Kidney (tissue), 14 donors: ENCODE measurements around the gene PRKD2. TPM values are rescaled to one million over a fixed set of nuclear protein-coding genes. Genes with fewer than 3 reads are reported as not detected.

Source experiments
- DNase-seq, 5 donors: peaks; one replicate each; pipeline ENCODE4 v3.0.0-alpha.2; 2013 to 2020
- FAIRE-seq: peaks from 2 replicates; lab custom pipeline; 2012; peaks lifted over from hg19 to GRCh38; lab: Jason Lieb, UNC
- H3K27ac ChIP-seq, 2 donors: one replicate each; pipeline ENCODE4 v1.7.0; 2013; ENCODE audit warnings: low read depth in 2 of 2, low read length in 2 of 2, inconsistent platforms in 1 of 2
- H3K27me3 ChIP-seq: one replicate; pipeline ENCODE4 v1.7.1; 2013; ENCODE audit warnings: low read length, inconsistent platforms; ENCODE audit not compliant: control insufficient read depth, insufficient read depth
- H3K36me3 ChIP-seq, 3 donors: one replicate each; pipeline versions ENCODE4 v1.7.0 to v1.7.1; 2013; ENCODE audit warnings: low read length in 3 of 3, control low read depth in 1 of 3, inconsistent platforms in 1 of 3; ENCODE audit not compliant: insufficient read depth in 3 of 3, control insufficient read depth in 2 of 3
- H3K4me1 ChIP-seq, 3 donors: one replicate each; pipeline versions ENCODE4 v1.7.0 to v1.7.1; 2013; ENCODE audit warnings: low read length in 3 of 3, inconsistent platforms in 1 of 3, low read depth in 1 of 3; ENCODE audit not compliant: control insufficient read depth in 2 of 3, insufficient read depth in 2 of 3
- H3K4me3 ChIP-seq, 3 donors: one replicate each; pipeline versions ENCODE4 v1.7.0 to v1.8.1; 2013; ENCODE audit warnings: low read length in 3 of 3, control low read depth in 1 of 3, inconsistent platforms in 1 of 3
- H3K9ac ChIP-seq, 3 donors: one replicate each; pipeline versions ENCODE4 v1.7.0 to v1.7.1; 2013; ENCODE audit warnings: low read length in 3 of 3, control low read depth in 1 of 3, inconsistent platforms in 1 of 3
- H3K9me3 ChIP-seq, 3 donors: one replicate each; pipeline versions ENCODE4 v1.7.0 to v1.7.1; 2013; ENCODE audit warnings: low read length in 3 of 3, control low read depth in 1 of 3, inconsistent platforms in 1 of 3; ENCODE audit not compliant: control insufficient read depth in 2 of 3, insufficient read depth in 1 of 3
- intact Hi-C: fragments of 100-400 bp; cut with DNase I; formaldehyde crosslinking; loops from one replicate; pipeline ENCODE4 v1.11.1; 2022
- polyA plus RNA-seq: library from polyadenylated mRNA; stranded (reverse); fragments of 350-450 nt; fragmentation: Illumina TruSeq; extraction: RNeasy Lipid Tissue Mini Kit (QIAGEN cat#74804); gene quantifications from one replicate; pipeline ENCODE4 v1.2.3, GENCODE V29; 2014; ENCODE audit warnings: low read depth, low replicate concordance; ENCODE audit not compliant: insufficient read depth
- total RNA-seq: library from RNA; stranded (reverse); fragmentation: NEBNext Ultra II Directional; extraction: Animal tissue kit (Norgen Biotek cat#: 25700); gene quantifications from one replicate; pipeline ENCODE4 v1.2.1, GENCODE V29; 2021
- TF ChIP-seq, protein P1 (sequence below): IDR thresholded peaks from 3 replicates; pipeline ENCODE4 v1.5.1; 2012; ENCODE audit warnings: mild to moderate bottlenecking, moderate library complexity, borderline replicate concordance; ENCODE audit not compliant: insufficient read depth; ENCODE audit errors: extremely low read depth
- donor health status: control.
- donor health status: control.
- donor health status: control.
- donor health status: control.
- donor health status: control.
- donor health status: DM: yes; HTN: yes; CAD: no.
- donor health status: Normal renal cell carcinoma (clear cell type).

PRKD2 gene
- total and polyA plus RNA-seq, 2 donors from 2014 or later = 26.7 to 69.8 TPM

DNA sequence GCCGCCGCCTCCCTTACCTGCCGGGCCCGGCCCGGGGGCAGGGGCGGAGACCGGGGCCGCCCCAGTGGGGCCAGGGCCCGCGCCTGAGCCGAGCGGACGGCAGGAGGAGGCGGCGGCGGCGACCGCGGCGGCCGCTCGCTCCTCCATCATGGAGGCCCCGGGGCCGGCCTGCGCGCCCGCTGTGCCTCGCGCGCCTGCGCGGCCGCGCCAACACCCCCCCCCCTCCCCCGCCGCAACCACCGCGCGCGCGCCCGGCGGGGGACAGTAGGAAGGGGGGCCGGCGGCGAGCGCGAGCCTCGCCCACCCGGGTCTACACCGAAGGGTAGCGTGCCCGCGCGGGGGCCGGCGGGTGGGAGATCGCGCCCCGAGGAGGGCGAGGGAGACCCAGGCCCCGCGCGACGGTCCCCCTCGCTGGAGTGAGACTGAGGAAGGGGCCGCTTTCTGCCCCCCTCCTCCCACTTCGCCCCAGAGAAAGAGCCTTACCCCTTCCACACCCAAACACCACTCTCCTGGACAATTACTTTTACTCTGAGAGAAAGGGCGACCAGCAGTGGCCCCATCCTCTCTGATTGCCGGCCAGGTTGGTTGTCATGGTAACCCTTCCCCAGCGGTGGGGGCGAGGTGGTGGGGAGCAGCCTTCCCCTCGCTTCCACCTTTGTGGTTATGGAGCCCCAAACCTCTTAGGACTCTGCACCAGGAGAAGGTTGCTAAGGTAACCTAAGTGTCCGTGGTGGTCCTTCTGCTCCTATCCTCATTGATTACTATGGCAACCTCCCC, 29.6 kb upstream of the PRKD2 start, which contains the start of gene STRN4:
Gene STRN4 (minus strand): TSS at position 170 of the 777 bp plus-strand sequence. CDS start 20 bp downstream, at position 150.
- FAIRE-seq (no peak), DNase-seq (peak; percentile 56 to 77 (median 74))
- no peaks in the 10 kb centered on the region for H3K9me3 ChIP-seq
- intact Hi-C loops = no loop called here
- H3K36me3 ChIP-seq = peaks cover 0 to 2% (median 0%) of the 10 kb centered on the region in 3 donors
- H3K9ac ChIP-seq = peak within 1 kb of the TSS; percentile 64 to 92 (median 90)
- peak within 1 kb of the TSS; percentile 57 to 64 for H3K27ac ChIP-seq
- peak within 1 kb of the TSS; percentile 71 to 90 (median 88) for H3K4me3 ChIP-seq
- TF ChIP-seq, protein P1, sequence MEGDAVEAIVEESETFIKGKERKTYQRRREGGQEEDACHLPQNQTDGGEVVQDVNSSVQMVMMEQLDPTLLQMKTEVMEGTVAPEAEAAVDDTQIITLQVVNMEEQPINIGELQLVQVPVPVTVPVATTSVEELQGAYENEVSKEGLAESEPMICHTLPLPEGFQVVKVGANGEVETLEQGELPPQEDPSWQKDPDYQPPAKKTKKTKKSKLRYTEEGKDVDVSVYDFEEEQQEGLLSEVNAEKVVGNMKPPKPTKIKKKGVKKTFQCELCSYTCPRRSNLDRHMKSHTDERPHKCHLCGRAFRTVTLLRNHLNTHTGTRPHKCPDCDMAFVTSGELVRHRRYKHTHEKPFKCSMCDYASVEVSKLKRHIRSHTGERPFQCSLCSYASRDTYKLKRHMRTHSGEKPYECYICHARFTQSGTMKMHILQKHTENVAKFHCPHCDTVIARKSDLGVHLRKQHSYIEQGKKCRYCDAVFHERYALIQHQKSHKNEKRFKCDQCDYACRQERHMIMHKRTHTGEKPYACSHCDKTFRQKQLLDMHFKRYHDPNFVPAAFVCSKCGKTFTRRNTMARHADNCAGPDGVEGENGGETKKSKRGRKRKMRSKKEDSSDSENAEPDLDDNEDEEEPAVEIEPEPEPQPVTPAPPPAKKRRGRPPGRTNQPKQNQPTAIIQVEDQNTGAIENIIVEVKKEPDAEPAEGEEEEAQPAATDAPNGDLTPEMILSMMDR = no peak
- no peaks in the 10 kb centered on the region for H3K27me3 ChIP-seq
- peaks cover 0 to 18% (median 7%) of the 10 kb centered on the region in 3 donors for H3K4me1 ChIP-seq

DNA sequence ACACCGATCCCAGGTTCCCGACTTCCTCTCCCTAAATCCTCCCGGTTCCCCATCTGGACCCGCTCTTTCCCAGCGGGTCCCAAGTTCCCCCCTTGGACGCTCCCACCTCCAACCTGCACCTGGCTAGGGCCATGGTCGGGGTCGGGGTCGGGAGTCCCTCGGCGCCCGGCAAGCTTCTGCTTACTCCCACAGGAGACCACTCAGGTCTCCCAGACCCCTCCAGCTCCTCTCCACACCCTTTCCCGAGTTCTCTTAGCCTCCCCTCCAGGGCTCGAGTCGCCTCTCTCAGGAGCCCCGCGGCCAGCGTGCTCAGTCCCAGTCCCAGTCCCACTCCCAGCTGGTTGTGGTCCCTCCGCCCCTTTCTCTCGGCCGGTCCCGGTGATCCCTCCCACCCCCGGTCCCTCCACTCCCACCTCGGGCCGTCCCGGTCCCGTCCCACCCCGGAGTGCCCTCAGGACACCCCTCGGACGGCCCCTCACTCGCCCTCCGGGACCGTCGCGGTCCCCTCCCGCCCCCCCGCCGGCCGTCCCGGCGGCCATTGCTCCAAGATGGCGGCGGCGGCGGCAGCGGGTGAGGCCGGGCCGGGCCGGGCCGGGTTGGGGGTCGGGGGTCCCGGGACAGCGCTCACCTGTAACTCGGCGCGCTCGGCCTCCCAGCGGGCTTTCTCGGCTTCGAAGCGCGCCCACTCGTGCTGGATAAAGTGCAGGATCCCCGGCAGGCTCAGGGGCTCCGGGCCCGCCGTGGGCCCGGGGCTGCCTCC, 28.8 kb upstream of the PRKD2 start, which contains the start of gene FKRP:
Gene FKRP (plus strand): TSS at position 537 of the 760 bp plus-strand sequence. CDS start 9,394 bp downstream, outside the sequence.
- peaks cover 0 to 3% (median 0%) of the 10 kb centered on the region in 3 donors for H3K36me3 ChIP-seq
- FAIRE-seq (no peak), DNase-seq (peak in 4 of 5 donors; percentile 50 to 79 (median 68))
- TF ChIP-seq, protein P1 = no peak
- no peaks in the 10 kb centered on the region for H3K9me3 ChIP-seq
- peak within 1 kb of the TSS; percentile 64 to 92 (median 90) for H3K9ac ChIP-seq
- peak within 1 kb of the TSS; percentile 57 to 64 for H3K27ac ChIP-seq
- peaks cover 0 to 18% (median 7%) of the 10 kb centered on the region in 3 donors for H3K4me1 ChIP-seq
- intact Hi-C loops = no loop called here
- H3K27me3 ChIP-seq = no peaks in the 10 kb centered on the region
- peak within 1 kb of the TSS; percentile 71 to 90 (median 88) for H3K4me3 ChIP-seq

DNA sequence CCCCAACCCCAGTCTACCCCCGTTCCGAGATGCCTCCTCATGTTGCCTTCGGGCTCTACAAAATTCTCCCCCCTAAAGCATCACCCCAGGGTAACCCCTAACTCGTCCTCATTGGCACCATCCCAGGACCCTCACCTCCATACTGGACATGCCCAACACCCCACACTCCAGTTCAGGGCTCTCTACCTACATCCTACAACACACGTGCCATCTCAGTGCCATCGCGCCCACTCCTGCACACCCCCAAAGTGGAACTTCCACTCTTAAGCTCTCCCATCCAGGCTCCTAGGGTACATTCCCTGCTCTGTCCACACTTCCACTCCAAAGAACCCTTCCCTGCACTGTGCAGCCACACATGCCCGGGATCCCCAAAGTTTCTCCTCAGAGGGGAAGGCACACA, 28.1 kb upstream of the PRKD2 start:
- H3K4me3 ChIP-seq = peak overlapping the region; percentile 71 to 90 (median 88)
- DNase-seq = peak in 1 of 5 donors; percentile 60
- intact Hi-C loops = no loop called here
- peaks cover 0 to 2% (median 0%) of the 10 kb centered on the region in 3 donors for H3K36me3 ChIP-seq
- peaks cover 0 to 18% (median 7%) of the 10 kb centered on the region in 3 donors for H3K4me1 ChIP-seq
- H3K9ac ChIP-seq = peak overlapping the region; percentile 64 to 92 (median 90)
- H3K9me3 ChIP-seq = no peaks in the 10 kb centered on the region
- H3K27ac ChIP-seq = no peak overlapping the region
- no peak for FAIRE-seq
- H3K27me3 ChIP-seq = no peaks in the 10 kb centered on the region
- TF ChIP-seq, protein P1 = no peak
